K562 (cell line): ENCODE measurements around the gene KLRC3. TPM values are rescaled to one million over a fixed set of nuclear protein-coding genes. Genes with fewer than 3 reads are reported as not detected.

Experiments used
- ATAC-seq: fragments of 200-7000 bp; cut with Tn5 transposase; 3 replicates; pipeline ENCODE4 v1.9.1; 2020; ENCODE audit warnings: moderate library complexity
- BruUV-seq: library from RNA; stranded (reverse); fragments of 400-500 nt; replicated peaks from 2 replicates; lab custom pipeline; 2021; lab: Mats Ljungman, UMichigan
- CTCF ChIA-PET: fragments of 300-600 bp; formaldehyde crosslinking; extraction: SDS; loops from one replicate; lab custom pipeline; 2021; ENCODE audit warnings: low intra/inter-chr PET ratio; lab: Yijun Ruan, JAX
- POLR2A ChIA-PET: fragments of 300-600, 350-650 bp; sonication (Branson Sonifier 250); formaldehyde crosslinking; extraction: SDS; loops from one replicate; lab custom pipeline; 2021; ENCODE audit warnings: antibody characterized with exemption, inconsistent platforms; lab: Yijun Ruan, JAX
- DNase-seq, 4 experiments: peaks; one replicate each; pipeline versions ENCODE4 v3.0.0 to v3.0.0-alpha.2; 2011 to 2018; ENCODE audit warnings: low spot score in 3 of 4, mixed read lengths in 3 of 4; ENCODE audit errors: extremely low read depth in 1 of 4
- FAIRE-seq: peaks from 2 replicates; lab custom pipeline; 2011; peaks lifted over from hg19 to GRCh38; lab: Jason Lieb, UNC
- H2AFZ ChIP-seq: 2 replicates; pipeline ENCODE4 v1.6.0; 2011; ENCODE audit warnings: low read depth, low read length, control low read depth, inconsistent platforms
- H3K27ac ChIP-seq: fragments of 200-600 bp; 3 replicates; pipeline ENCODE4 v1.8.0; 2011; ENCODE audit warnings: low read depth, mild to moderate bottlenecking, control low read depth, inconsistent platforms, low read length, moderate library complexity, mixed read lengths; ENCODE audit errors: extremely low read depth
- H3K27me3 ChIP-seq, 2 experiments: fragments of 300-600 bp in 1 of 2; 2 replicates in 1 of 2; 3 replicates in 1 of 2; pipeline versions ENCODE4 v1.6.0 to v1.8.0; 2011; ENCODE audit warnings: inconsistent platforms in 2 of 2, low read length in 2 of 2, mild to moderate bottlenecking in 1 of 2, mixed read lengths in 1 of 2, moderate library complexity in 1 of 2; ENCODE audit not compliant: control insufficient read depth in 2 of 2, insufficient read depth in 2 of 2
- H3K36me3 ChIP-seq: fragments of 300-600 bp; 3 replicates; pipeline ENCODE4 v1.8.0; 2011; ENCODE audit warnings: mild to moderate bottlenecking, low read length, inconsistent platforms; ENCODE audit not compliant: control insufficient read depth, insufficient read depth
- H3K4me1 ChIP-seq, 2 experiments: fragments of 200-600 bp in 1 of 2; replicated peaks in 1 of 2; 2 replicates in 1 of 2; 3 replicates in 1 of 2; pipeline versions ENCODE4 v1.5.1 to v1.8.0; 2011; ENCODE audit warnings: inconsistent platforms in 2 of 2, low read length in 2 of 2, mild to moderate bottlenecking in 1 of 2, mixed read lengths in 1 of 2, moderate library complexity in 1 of 2; ENCODE audit not compliant: control insufficient read depth in 2 of 2, insufficient read depth in 2 of 2
- H3K4me2 ChIP-seq: 2 replicates; pipeline ENCODE4 v1.6.1; 2011; ENCODE audit warnings: low read length, control low read depth, inconsistent platforms, mixed read lengths; ENCODE audit not compliant: insufficient read depth
- H3K4me3 ChIP-seq: fragments of 200-600 bp; sonication (generic), shearing (Covaris generic); 2 replicates; pipeline ENCODE4 v1.5.1; 2016; ENCODE audit warnings: control low read depth, inconsistent platforms
- H3K79me2 ChIP-seq: fragments of 200-600 bp; 3 replicates; pipeline ENCODE4 v1.8.0; 2011; ENCODE audit warnings: low read length, inconsistent platforms; ENCODE audit not compliant: control insufficient read depth, insufficient read depth
- H3K9ac ChIP-seq, 2 experiments: 2 replicates each; pipeline versions ENCODE4 v1.6.0 to v1.6.1; 2011; ENCODE audit warnings: low read depth in 2 of 2, low read length in 2 of 2, control low read depth in 1 of 2, inconsistent platforms in 1 of 2, mild to moderate bottlenecking in 1 of 2, mixed read lengths in 1 of 2; ENCODE audit not compliant: insufficient read depth in 1 of 2
- H3K9me1 ChIP-seq: one replicate; pipeline ENCODE4 v1.6.0; 2011; ENCODE audit warnings: inconsistent platforms, mild to moderate bottlenecking, low read length, moderate library complexity; ENCODE audit not compliant: control insufficient read depth, insufficient read depth
- H3K9me3 ChIP-seq: replicated peaks from 2 replicates; pipeline ENCODE4 v1.5.1; 2011; ENCODE audit warnings: low read depth, low read length, inconsistent platforms; ENCODE audit not compliant: control insufficient read depth, insufficient read depth
- H4K20me1 ChIP-seq: replicated peaks from 2 replicates; pipeline ENCODE4 v1.6.1; 2011; ENCODE audit warnings: low read length, inconsistent platforms, mixed read lengths; ENCODE audit not compliant: control insufficient read depth, insufficient read depth
- BHLHE40 ChIP-seq: IDR thresholded peaks from 2 replicates; pipeline ENCODE4 v1.6.1; 2011; ENCODE audit warnings: low read length, improper control_type of control experiment
- CBX3 ChIP-seq, 2 experiments: IDR thresholded peaks; 1 replicate in 1 of 2; 2 replicates in 1 of 2; pipeline ENCODE4 v1.6.1; 2012; ENCODE audit warnings: inconsistent platforms in 2 of 2, low read length in 2 of 2, borderline replicate concordance in 1 of 2, control low read depth in 1 of 2
- HMG20A ChIP-seq: fragments of 450-650 bp; formaldehyde crosslinking; conservative IDR thresholded peaks from 2 replicates; pipeline ENCODE4 v1.4.0; 2020; ENCODE audit warnings: mild to moderate bottlenecking, mixed read lengths
- MEIS2 ChIP-seq: fragments of 450-650 bp; IDR thresholded peaks from 2 replicates; pipeline ENCODE4 v1.6.1; 2014; ENCODE audit warnings: mild to moderate bottlenecking; ENCODE audit not compliant: partially characterized antibody
- SETDB1 ChIP-seq: IDR thresholded peaks from one replicate; pipeline ENCODE4 v1.6.1; 2012; ENCODE audit warnings: low read length, control low read depth, inconsistent platforms
- SPI1 ChIP-seq: IDR thresholded peaks from 2 replicates; pipeline ENCODE4 v1.6.1; 2011; ENCODE audit warnings: low read depth, low read length, control low read depth, borderline replicate concordance
- WGBS: fragments of 100-300 bp; shearing (Covaris generic); methylation state at CpG from one replicate; pipeline ENCODE4 v1.1.6; 2016; ENCODE audit warnings: low coverage, mixed read lengths; ENCODE audit not compliant: insufficient coverage; ENCODE audit errors: missing lambda C conversion rate; 5-methylcytosine and 5-hydroxymethylcytosine counted together
- in situ Hi-C: fragments of 300-500 bp; cut with MboI; formaldehyde crosslinking; loops from 4 replicates; pipeline ENCODE4 v1.15.0; 2018; ENCODE audit warnings: inconsistent platforms, mixed read lengths
- intact Hi-C: fragments of 100-400 bp; cut with micrococcal nuclease; formaldehyde crosslinking; loops from 2 replicates; pipeline ENCODE4 v1.14.2; 2022
- polyA plus RNA-seq, 8 experiments: library from polyadenylated mRNA; depleted of rRNA in 4 of 8; stranded (reverse) in 5 of 8; unstranded in 3 of 8; fragments of >200 nt; fragmentation: Nextera tagmentation in 2 of 8; fragmentation: Illumina TruSeq in 1 of 8; extraction: Ambion mirVana in 2 of 8; extraction: Trizol in 1 of 8; gene quantifications; 2 replicates each; pipeline versions ENCODE4 v1.2.1 to v1.2.3, GENCODE V29; 2011 to 2014; ENCODE audit warnings: inconsistent platforms in 1 of 8, missing spikeins in 1 of 8
- total RNA-seq, 7 experiments: library from RNA; depleted of rRNA in 6 of 7; stranded (reverse); fragments of >200 nt in 6 of 7; fragmentation: Illumina TruSeq in 2 of 7; extraction: Trizol in 2 of 7; gene quantifications; 2 replicates each; pipeline versions ENCODE4 v1.2.1 to v1.2.3, GENCODE V29; 2011 to 2021; ENCODE audit warnings: low replicate concordance in 1 of 7

The KLRC3 gene
- total and polyA plus RNA-seq, 9 of the 15 experiments (the other 6 are each of a cell fraction or from before 2014, with no cell fraction given): 0.09 to 0.32 (median 0.18) TPM; not detected in 5

DNA sequence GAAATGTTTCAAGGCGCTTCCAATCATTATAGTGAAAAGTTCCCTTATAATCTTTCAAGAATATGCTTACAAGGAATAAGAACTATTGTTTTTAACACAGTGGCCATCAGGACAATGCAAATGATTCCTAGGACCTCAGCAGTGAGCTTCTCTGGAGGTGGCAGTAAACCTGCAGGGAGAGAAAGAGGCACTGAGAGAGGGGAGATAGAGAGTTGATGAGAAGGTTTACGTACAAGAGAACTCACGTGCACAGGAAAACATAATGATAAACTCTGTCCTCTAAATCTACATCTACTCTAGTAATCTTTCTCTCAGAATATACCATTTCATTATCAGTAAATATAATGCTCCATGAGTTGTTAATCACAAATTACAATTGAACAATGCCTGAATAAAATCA is 11.6 kb downstream of the KLRC3 start:
- H3K4me1 ChIP-seq: peaks cover 0 to 3% of the 10 kb centered on the region in 2 experiments; a peak in 1 of 5 replicates
- CTCF ChIA-PET: no interaction called here
- H3K36me3 ChIP-seq: no peaks in the 10 kb centered on the region
- no peaks in the 10 kb centered on the region for H3K9me3 ChIP-seq
- intact Hi-C loops (no loop called here), in situ Hi-C loops (loop anchor here (5.0 kb wide), 1 partner anchor 48 kb away; no protein-coding TSS in a partner anchor)
- H3K4me2 ChIP-seq: no peak overlapping the region
- POLR2A ChIA-PET: no interaction called here
- no TSS peak for BruUV-seq
- no peak overlapping the region for H3K4me3 ChIP-seq
- DNase-seq: no peak
- no peaks in the 10 kb centered on the region for H3K9me1 ChIP-seq
- no peaks in the 10 kb centered on the region for H4K20me1 ChIP-seq
- H3K27me3 ChIP-seq: no peaks in the 10 kb centered on the region
- H3K27ac ChIP-seq: no peak overlapping the region
- H2AFZ ChIP-seq: peak overlapping the region; percentile 53; the same call in 1 of the 2 replicates
- no peak overlapping the region for H3K9ac ChIP-seq
- 33% methylated on average over 3 of the region's 3 CpGs for WGBS
- H3K79me2 ChIP-seq: no peaks in the 10 kb centered on the region
- no peak for TF ChIP-seq SETDB1
- TF ChIP-seq CBX3 (IDR thresholded peaks at IDR 0.05; ENCODE audit: borderline replicate concordance in 1 of 2, low read length in 2 of 2): no peak
- TF ChIP-seq HMG20A (CRISPR knock-in tag): no peak
- no peak for ATAC-seq
- no peak for FAIRE-seq

DNA sequence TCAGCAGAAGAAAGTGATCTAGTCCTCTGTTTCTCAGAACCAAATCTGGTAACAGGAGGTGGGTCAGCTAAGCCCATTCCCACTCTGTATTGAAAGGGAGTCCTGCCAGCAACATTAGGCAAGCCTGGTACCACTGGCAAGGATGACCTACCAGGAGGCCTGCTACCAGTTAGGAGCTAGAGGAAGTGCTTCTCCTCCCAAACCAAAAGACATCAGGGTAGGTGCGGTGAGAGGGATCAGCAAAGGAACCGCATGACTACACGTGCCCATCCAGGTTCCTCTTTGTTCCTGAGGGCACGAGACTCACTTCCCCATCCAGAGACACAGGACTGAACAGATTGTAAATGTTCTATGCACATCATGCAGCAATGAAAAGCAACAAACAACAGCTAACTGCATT is 13.7 kb downstream of the KLRC3 start:
- H2AFZ ChIP-seq: peak overlapping the region; percentile 41; the same call in 1 of the 2 replicates
- in situ Hi-C loops: loop anchor here (5.0 kb wide), 1 partner anchor 51 kb away; no protein-coding TSS in a partner anchor
- no peak overlapping the region for H3K27ac ChIP-seq
- no peaks in the 10 kb centered on the region for H3K36me3 ChIP-seq
- no peak overlapping the region for H3K4me2 ChIP-seq
- CTCF ChIA-PET: no interaction called here
- H3K4me3 ChIP-seq: no peak overlapping the region
- BruUV-seq: no TSS peak
- intact Hi-C loops: no loop called here
- no peaks in the 10 kb centered on the region for H3K27me3 ChIP-seq
- no peaks in the 10 kb centered on the region for H4K20me1 ChIP-seq
- no peaks in the 10 kb centered on the region for H3K9me3 ChIP-seq
- ATAC-seq (no peak), FAIRE-seq (no peak), DNase-seq (no peak)
- POLR2A ChIA-PET: no interaction called here
- TF ChIP-seq BHLHE40 (peak; percentile 66), MEIS2 (no peak), SPI1 (peak; percentile 37; the same call in 1 of the 2 replicates)
- no peaks in the 10 kb centered on the region for H3K9me1 ChIP-seq
- WGBS: 25% methylated on average over 4 of the region's 4 CpGs
- peaks cover 0 to 3% of the 10 kb centered on the region in 2 experiments; a peak in 1 of 5 replicates for H3K4me1 ChIP-seq
- H3K79me2 ChIP-seq: no peaks in the 10 kb centered on the region
- H3K9ac ChIP-seq: no peak overlapping the region
